ENCODE data around the gene CD248. TPM values are rescaled to one million over a fixed set of nuclear protein-coding genes. Genes with fewer than 3 reads are reported as not detected.

The CD248 gene
- total RNA-seq, 2 donors from 2014 or later, result 43.8 to 54.3 TPM

- DNase-seq (no peak), ATAC-seq (no peak)
- intact Hi-C loops (cut with DNase I), result no loop called here
These were observed 22.8 kb downstream of the CD248 start for GRCh38 chr11:66293777-66294625.

DNA sequence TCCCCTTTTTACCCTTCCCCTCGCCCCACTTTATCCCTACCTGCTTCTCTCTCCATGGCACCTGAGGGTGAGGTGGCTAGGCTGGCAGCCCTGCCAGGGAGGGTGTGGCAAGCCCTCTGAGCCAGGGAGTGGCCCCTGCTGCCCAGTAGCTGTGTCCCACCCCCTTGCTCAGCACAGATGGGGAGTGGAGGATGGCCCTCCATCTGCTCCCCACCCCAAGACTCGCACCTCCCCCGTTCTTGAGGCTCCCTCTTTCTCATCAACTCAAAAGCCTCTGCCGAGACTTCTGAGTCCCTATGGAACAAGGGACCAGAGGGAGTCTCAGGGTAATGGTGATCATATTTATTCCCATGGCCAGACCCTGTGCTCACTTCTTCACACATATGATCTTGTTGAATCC lies 23.5 kb downstream of the CD248 start:
- intact Hi-C loops (cut with DNase I), result no loop called here

GRCh38 chr11:66292543-66293332 lies 24.1 kb downstream of the CD248 start:
- ATAC-seq, result no peak
- intact Hi-C loops (cut with DNase I), result no loop called here
- no peak for DNase-seq

More for the DNA sequence above, 23.5 kb downstream of the CD248 start:
- DNase-seq, result no peak
- ATAC-seq, result no peak

DNA sequence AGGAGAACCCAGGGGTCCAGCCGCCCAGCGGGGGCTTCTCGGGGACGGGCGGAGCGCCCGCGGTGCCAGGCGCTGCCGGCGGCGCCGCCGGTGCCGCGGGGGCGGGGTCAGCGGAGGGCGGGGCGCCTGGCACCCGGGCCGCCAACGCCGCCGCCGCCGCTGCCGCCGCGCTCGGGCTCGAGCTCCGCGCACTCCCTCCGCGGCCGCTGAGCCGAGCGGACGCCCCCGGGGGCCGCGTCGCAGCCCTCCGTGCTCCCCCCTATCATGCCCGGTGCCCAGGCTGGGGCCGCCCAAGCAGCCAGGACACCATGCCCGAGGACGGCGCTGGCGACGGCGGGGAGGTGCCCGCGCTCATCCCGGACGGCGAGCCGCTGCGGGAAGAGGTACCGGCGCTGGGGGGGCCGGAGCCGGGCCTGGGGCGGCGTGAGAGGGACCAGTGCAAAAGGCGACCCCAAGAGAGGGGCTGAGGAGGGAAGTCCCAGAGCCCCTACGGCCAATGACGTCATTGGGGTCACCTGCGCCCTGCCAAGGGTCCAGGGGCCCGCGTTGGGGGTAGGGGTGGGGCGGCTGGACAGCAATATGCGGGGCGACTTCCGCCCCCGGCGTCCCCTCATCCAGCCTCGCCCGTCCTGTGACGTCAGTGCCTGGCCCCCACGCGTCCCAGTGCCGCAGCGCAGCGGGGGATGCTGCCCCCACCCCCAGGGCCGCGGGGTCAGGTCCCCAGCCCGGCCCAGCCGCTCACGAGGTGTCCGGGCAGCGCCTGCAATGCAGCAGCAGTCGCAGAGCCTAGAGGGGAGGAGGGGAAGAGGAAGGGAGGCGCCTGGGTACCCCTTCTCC lies 24.9 kb downstream of the CD248 start, which contains the start of gene TMEM151A:
TSS of gene TMEM151A (plus strand) at position 189 of the 837 bp plus-strand sequence. CDS start at position 309, 120 bp downstream.
- no peak for DNase-seq
- no peak for ATAC-seq
- intact Hi-C loops (cut with DNase I), result no loop called here

GRCh38 chr11:66291303-66291705 lies 25.5 kb downstream of the CD248 start:
- no peak for DNase-seq
- intact Hi-C loops (cut with DNase I), result no loop called here
- ATAC-seq, result no peak

DNA sequence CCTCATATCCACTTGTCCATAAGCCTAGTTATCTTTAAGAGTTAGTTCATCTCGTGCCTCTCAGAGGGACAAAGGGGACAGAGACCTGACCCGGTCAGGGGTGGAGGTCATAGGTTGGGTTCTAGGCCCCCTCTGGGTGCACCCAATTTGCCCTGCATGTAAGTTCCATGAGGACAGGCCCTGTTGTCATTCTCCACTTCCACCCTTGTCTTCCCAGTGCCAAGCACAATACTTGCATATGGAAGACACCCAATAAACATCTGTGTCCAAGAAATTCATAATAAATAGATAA lies 26.6 kb downstream of the CD248 start:
- intact Hi-C loops (cut with DNase I), result no loop called here
- no peak for DNase-seq
- ATAC-seq, result no peak

- peak; percentile 81 for DNase-seq
- ATAC-seq, result peak; percentile 58 to 61
- intact Hi-C loops (cut with DNase I), result loop anchor here in 1 of 2 donors (10.0 kb wide), 1 partner anchor 65 kb away; no protein-coding TSS in a partner anchor
These were observed 27.1 kb downstream of the CD248 start for GRCh38 chr11:66289548-66290329.

- ATAC-seq (peak; percentile 94 to 97), DNase-seq (peak; percentile 99)
- intact Hi-C loops (cut with DNase I), result loop anchor here in 1 of 2 donors (10.0 kb wide), 1 partner anchor 64 kb away; no protein-coding TSS in a partner anchor
These were observed 27.9 kb downstream of the CD248 start, which contains the start of gene YIF1A for GRCh38 chr11:66288671-66289547. Gene YIF1A (minus strand): TSS chr11:66289143. CDS start chr11:66288985, 158 bp downstream.

DNA sequence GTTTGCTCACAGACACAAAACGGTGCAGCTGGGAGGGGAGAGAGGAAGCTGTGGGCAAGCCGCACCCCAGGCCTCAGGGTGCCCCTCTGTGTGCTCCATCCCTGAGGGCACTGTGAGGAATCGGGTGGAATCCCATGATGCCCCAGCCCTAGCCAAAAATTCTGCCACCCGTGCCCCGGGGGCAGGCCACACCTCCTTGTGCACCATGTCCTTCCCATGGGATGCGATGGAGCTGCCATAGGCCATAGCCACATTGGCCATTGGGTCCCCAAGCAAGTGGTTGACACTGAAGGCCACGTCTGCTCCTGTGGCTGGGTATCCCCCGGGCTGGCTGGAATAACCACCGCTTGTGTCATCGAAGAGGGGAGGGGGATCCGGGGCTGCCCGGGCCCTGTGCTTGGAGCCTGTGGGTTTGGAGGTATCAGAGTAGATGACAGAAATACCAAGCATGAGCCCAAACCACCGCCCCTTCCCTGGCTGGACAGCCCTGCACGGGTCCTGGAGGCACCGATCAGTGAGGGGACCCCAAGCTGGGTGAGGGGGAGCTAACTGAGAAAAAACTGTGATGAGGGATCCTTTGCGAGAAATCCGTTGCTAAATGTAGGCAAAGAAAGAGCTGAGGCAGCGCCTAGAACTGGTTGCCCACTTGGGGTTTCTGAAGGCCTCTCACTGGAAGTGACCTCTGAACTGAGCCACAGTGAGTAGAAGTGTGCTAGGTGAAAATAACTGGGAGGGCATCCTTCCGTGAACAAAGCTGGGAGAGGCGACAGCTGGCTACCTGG lies 28.8 kb downstream of the CD248 start:
- intact Hi-C loops (cut with DNase I), result loop anchor here in 1 of 2 donors (10.0 kb wide), 1 partner anchor 63 kb away; no protein-coding TSS in a partner anchor
- DNase-seq (no peak), ATAC-seq (no peak)

DNA sequence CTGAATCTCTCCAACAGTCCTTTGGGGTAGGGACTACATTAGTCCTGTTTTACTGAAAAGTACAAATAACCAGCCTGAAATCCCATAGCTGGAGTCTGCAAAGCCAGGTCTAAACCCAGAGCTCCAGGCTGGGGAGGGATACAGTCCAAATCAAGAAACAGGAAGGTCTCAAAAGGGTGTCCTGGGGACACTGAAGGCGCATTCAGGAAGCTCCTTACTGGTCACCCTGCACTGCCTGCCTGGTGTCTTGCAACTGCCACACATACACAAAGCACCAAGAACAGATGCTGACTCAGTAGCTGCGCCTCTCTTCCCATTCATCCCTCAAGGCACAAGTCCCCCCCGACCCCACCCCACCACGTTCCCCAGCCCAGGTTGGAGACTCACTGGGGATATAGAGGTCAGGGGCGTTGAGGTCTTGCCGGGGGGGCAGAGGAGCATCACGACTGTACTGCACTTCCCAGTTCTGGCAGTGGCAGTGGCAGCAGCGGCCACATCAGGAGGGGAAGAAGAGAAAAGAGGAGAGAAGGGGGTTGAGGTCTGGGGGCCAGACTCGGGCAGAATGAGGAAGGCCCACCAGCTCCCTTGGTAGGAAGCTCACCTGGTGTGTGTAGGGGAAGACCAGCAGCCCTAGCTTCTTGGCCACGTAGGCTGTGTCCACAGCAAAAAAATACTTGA lies 29.5 kb downstream of the CD248 start:
- intact Hi-C loops (cut with DNase I), result loop anchor here in 1 of 2 donors (10.0 kb wide), 1 partner anchor 63 kb away; no protein-coding TSS in a partner anchor
- ATAC-seq, result no peak

DNA sequence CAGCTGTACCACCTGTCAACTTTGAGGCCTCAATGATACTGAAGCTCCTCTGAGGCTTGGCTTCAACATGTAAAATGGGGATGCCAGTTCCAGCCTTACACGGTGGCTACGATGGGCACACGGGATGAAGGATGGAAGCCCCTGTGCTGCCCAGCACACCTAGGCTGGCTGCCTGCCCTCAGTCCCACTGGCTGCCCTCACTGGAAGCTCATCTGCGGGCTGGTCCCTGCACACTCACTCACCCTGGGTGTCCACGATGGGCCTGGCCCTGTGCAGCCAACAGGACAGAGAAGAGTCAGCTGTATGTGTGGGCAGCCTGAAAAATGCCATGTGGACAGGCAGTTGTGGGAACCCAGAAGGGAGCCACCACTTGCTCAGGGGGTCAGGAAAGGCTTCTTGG lies 30.1 kb downstream of the CD248 start:
- intact Hi-C loops (cut with DNase I), result loop anchor here in 1 of 2 donors (10.0 kb wide), 1 partner anchor 62 kb away; no protein-coding TSS in a partner anchor
- no peak for ATAC-seq
- no peak for DNase-seq

More for the DNA sequence above, 29.5 kb downstream of the CD248 start:
- DNase-seq, result no peak

DNA sequence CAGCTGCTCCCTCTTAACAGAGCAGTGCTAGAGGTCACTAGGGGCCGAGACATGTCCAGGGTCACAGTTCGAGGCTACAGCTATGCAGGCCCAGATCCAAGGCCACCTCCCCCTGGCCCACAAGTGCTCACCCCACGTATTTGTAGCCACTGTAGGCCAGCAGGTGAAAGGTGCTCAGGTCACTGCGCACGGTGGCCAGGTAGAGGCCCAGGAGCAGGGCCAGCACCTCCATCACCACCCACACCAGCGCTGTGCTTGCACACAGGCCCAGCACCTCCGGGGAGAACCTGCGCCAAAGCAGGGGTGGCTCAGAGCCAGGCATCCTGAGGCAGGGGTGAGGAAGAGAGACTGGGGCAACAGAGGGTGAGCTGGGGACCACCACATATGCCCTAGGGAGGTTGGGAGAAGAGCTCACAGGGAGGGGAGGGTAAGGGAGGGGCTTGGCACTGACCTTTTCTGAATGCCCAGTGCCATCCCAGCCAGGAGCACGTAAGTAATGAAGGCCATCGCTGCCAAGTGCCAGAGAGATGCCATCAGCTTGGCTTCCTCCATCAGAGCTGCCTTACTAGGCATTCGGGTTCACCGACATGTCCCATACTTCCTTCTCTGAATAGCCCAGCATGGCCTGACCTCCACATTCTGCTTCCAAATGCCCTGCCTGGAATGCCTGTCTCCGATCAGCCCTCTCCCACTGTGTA lies 31.4 kb downstream of the CD248 start:
- no peak for ATAC-seq
- intact Hi-C loops (cut with DNase I), result loop anchor here in 1 of 2 donors (10.0 kb wide), 1 partner anchor 61 kb away; no protein-coding TSS in a partner anchor
- no peak for DNase-seq

- ATAC-seq (no peak), DNase-seq (no peak)
- intact Hi-C loops (cut with DNase I), result loop anchor here in 1 of 2 donors (10.0 kb wide), 1 partner anchor 60 kb away; no protein-coding TSS in a partner anchor
These were observed 32.2 kb downstream of the CD248 start for GRCh38 chr11:66284526-66285078.

GRCh38 chr11:66283461-66284105 lies 33.3 kb downstream of the CD248 start:
- intact Hi-C loops (cut with DNase I), result loop anchor here in 1 of 2 donors (10.0 kb wide), 1 partner anchor 59 kb away; no protein-coding TSS in a partner anchor
- ATAC-seq (no peak), DNase-seq (no peak)

All from left cardiac atrium (tissue), 4 donors.